WI38 (cell line): ENCODE measurements around the gene SOX10.
"Not testable (repeated sequence)": the region's sequence is repeated elsewhere in the genome, so short reads cannot be mapped to it uniquely, and the experiment has no call there.

Source experiments
- H3K4me3 ChIP-seq: 2 replicates; pipeline ENCODE4 v1.5.1; 2011; ENCODE audit warnings: low read depth, mild to moderate bottlenecking, control low read depth, low read length
- CTCF ChIP-seq: IDR thresholded peaks from 2 replicates; pipeline ENCODE4 v1.5.1; 2012; ENCODE audit warnings: low read depth, mild to moderate bottlenecking, control low read depth, low read length

Gene SOX10

GRCh38 chr22:37953437-37954179 lies 30.7 kb downstream of the SOX10 start, which contains the start of the genes C22orf23 and POLR2F:
TSS of gene C22orf23 (minus strand) at chr22:37953601. CDS start at chr22:37953149, 452 bp downstream.
TSS of gene POLR2F (plus strand) at chr22:37953699. CDS start at chr22:37953788, 89 bp downstream.
- H3K4me3 ChIP-seq: peak within 1 kb of the TSS; percentile 94
- TF ChIP-seq CTCF: no peak

GRCh38 chr22:37953062-37953436 lies 31.3 kb downstream of the SOX10 start:
- H3K4me3 ChIP-seq: peak overlapping the region; percentile 94
- TF ChIP-seq CTCF: no peak

GRCh38 chr22:37952629-37953028 lies 31.7 kb downstream of the SOX10 start:
- H3K4me3 ChIP-seq: peak overlapping the region; percentile 94

- TF ChIP-seq CTCF: no peak
- H3K4me3 ChIP-seq: no peak overlapping the region
Observed at GRCh38 chr22:37951305-37951704, 33.0 kb downstream of the SOX10 start.

- not testable (repeated sequence) for H3K4me3 ChIP-seq
Observed at GRCh38 chr22:37947142-37947795, 37.1 kb downstream of the SOX10 start.

GRCh38 chr22:37944423-37944822 lies 39.9 kb downstream of the SOX10 start:
- H3K4me3 ChIP-seq: not testable (repeated sequence)

- H3K4me3 ChIP-seq: no peak overlapping the region
- no peak for TF ChIP-seq CTCF
Observed at GRCh38 chr22:37943825-37944198, 40.5 kb downstream of the SOX10 start.

GRCh38 chr22:37943136-37943824 lies 41.1 kb downstream of the SOX10 start:
- no peak overlapping the region for H3K4me3 ChIP-seq
- TF ChIP-seq CTCF: no peak
